Measurements from ENCODE around the gene THSD7B.

THSD7B gene

DNA sequence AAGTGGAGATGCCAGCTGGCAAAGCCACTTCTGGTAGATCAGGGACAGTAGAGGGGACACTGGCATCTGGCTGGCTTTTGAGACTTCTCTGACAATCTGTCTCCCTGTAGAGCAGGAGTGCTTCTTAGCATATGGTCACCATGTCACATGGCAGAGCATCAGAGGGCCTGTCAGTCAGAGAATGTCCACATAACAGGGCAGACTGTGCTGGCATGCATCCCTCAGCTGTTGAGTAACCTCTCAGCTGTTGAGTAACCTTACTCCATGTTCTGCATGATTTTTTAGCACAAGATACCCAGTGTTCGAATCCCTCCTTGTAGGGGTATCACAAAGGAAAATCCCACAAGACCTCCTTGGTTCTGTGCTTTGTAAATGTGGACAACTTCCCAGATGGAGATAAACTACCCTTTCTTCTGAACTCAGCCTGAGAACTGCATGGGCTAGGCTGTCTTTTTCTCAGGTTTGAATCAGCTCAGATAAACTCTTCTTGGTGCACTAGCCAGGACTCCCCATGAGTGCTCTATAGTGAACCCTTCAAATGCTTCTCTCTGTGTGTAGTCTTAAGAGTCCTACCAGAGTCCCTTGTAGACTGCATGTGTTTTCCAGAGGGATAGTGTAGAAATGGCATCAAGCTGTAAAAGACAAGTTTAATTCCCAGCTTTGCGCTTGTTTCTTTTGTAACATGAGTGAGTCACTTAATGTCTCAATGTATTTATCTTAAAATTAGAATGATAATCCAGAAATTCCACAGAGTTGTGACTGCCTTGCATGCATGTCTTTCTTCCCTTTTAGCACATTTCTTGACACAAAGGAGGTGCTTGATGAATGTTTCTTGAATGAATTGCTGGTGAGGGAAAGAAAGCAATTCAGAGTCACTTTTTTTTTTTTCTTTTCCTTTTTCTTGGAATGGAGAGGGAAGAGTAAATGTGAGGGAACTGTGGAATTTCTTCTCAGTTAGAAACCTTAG is 756.6 kb downstream of the THSD7B start:
- Histone ChIP-seq H3K4me1 (ENCODE audit: control insufficient read depth in 1 of 2, insufficient read depth in 2 of 2, low read length in 2 of 2) (no peaks in the 10 kb centered on the region), H3K36me3 (ENCODE audit: control insufficient read depth in 1 of 2, insufficient read depth in 2 of 2, low read length in 2 of 2) (no peaks in the 10 kb centered on the region), H3K4ac (ENCODE audit: low read depth, low read length) (no peak overlapping the region), H2AK5ac (ENCODE audit: low read length) (no peak overlapping the region), H4K8ac (ENCODE audit: low read depth, low read length) (no peak overlapping the region), H3K4me3 (ENCODE audit: low read depth, low read length) (no peak overlapping the region), H3K27ac (ENCODE audit: low read depth, low read length) (no peak overlapping the region), H3K79me1 (ENCODE audit: low read length) (no peaks in the 10 kb centered on the region), H3K79me2 (ENCODE audit: control insufficient read depth, insufficient read depth, low read length, poor library complexity) (no peaks in the 10 kb centered on the region), H3K18ac (ENCODE audit: low read length) (no peak overlapping the region), H2BK120ac (ENCODE audit: insufficient read depth, low read length, poor library complexity) (no peak overlapping the region), H3K9me3 (ENCODE audit: insufficient read depth, low read depth, low read length) (peaks cover 3% of the 10 kb centered on the region), H3K14ac (ENCODE audit: low read length) (no peak overlapping the region), H2BK5ac (ENCODE audit: low read depth, low read length, poor library complexity) (no peak overlapping the region), H2AFZ (ENCODE audit: insufficient read depth, low read length, poor library complexity) (no peak overlapping the region), H3K27me3 (ENCODE audit: insufficient read depth, low read length) (no peaks in the 10 kb centered on the region), H2BK12ac (ENCODE audit: low read length) (no peak overlapping the region), H3K4me2 (ENCODE audit: low read length) (no peak overlapping the region), H3K9ac (ENCODE audit: low read length) (no peak overlapping the region), H4K91ac (ENCODE audit: low read depth, low read length) (no peak overlapping the region), H3K23ac (ENCODE audit: low read length) (no peak overlapping the region), H4K12ac (ENCODE audit: low read depth, low read length) (no peak overlapping the region)
- WGBS (ENCODE audit: extremely low coverage, insufficient coverage, insufficient read length): no CpG with 5 or more reads among the region's 2 CpGs
- DNase-seq: no peak

DNA sequence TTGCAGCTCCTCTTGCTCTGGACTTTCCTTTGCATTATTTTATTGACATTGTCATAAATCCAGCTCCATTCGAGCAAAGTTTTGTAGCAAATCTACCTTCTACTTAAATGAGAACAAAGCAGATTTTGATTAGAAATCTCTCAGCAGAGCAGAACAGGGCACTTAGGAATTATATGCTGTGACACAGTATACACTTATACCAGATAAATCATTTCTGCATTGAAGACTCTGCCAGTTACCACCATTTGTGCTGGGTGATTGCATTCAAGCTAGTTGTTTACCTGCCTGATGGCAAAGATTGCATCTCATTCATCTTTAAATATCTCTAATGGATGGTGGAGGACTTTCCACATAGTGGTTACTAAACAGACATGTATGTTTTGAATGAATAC is 757.3 kb downstream of the THSD7B start:
- no peak overlapping the region for H4K12ac ChIP-seq (ENCODE audit: low read depth, low read length)
- no peak overlapping the region for H2AFZ ChIP-seq (ENCODE audit: insufficient read depth, low read length, poor library complexity)
- no peak overlapping the region for H2BK12ac ChIP-seq (ENCODE audit: low read length)
- H3K14ac ChIP-seq (ENCODE audit: low read length): no peak overlapping the region
- no peak overlapping the region for H3K4ac ChIP-seq (ENCODE audit: low read depth, low read length)
- no peak for DNase-seq
- H3K79me2 ChIP-seq (ENCODE audit: control insufficient read depth, insufficient read depth, low read length, poor library complexity): no peaks in the 10 kb centered on the region
- no peaks in the 10 kb centered on the region for H3K79me1 ChIP-seq (ENCODE audit: low read length)
- H3K27me3 ChIP-seq (ENCODE audit: insufficient read depth, low read length): no peaks in the 10 kb centered on the region
- peaks cover 3% of the 10 kb centered on the region for H3K9me3 ChIP-seq (ENCODE audit: insufficient read depth, low read depth, low read length)
- no peak overlapping the region for H4K8ac ChIP-seq (ENCODE audit: low read depth, low read length)
- H3K4me3 ChIP-seq (ENCODE audit: low read depth, low read length): no peak overlapping the region
- H3K4me1 ChIP-seq (ENCODE audit: control insufficient read depth in 1 of 2, insufficient read depth in 2 of 2, low read length in 2 of 2): no peaks in the 10 kb centered on the region
- H3K36me3 ChIP-seq (ENCODE audit: control insufficient read depth in 1 of 2, insufficient read depth in 2 of 2, low read length in 2 of 2): no peaks in the 10 kb centered on the region
- WGBS (ENCODE audit: extremely low coverage, insufficient coverage, insufficient read length): no CpG with 5 or more reads among the region's 1 CpG
- H2BK120ac ChIP-seq (ENCODE audit: insufficient read depth, low read length, poor library complexity): no peak overlapping the region
- no peak overlapping the region for H3K27ac ChIP-seq (ENCODE audit: low read depth, low read length)
- no peak overlapping the region for H3K18ac ChIP-seq (ENCODE audit: low read length)
- H3K23ac ChIP-seq (ENCODE audit: low read length): no peak overlapping the region
- H2BK5ac ChIP-seq (ENCODE audit: low read depth, low read length, poor library complexity): no peak overlapping the region
- H3K9ac ChIP-seq (ENCODE audit: low read length): no peak overlapping the region
- H2AK5ac ChIP-seq (ENCODE audit: low read length): no peak overlapping the region
- H3K4me2 ChIP-seq (ENCODE audit: low read length): no peak overlapping the region
- H4K91ac ChIP-seq (ENCODE audit: low read depth, low read length): no peak overlapping the region

DNA sequence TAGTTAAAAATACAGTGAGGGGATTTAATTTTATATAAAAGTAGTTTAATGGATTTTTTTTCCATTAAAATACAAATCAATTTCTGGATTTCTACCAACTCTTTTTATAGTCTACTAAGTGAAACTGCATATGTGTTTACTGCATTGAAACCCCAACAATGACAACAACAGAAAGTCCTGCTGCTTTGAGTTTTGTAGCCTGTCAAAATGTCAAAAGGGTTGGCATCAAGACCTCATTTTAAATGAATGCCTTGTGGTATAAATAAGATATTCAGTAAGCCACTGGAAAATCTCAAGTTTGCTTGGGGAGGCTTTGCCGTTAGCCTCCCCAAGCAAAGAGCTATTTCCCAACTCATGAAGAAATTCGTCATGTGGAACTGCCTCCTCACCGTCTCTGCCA is 758.6 kb downstream of the THSD7B start:
- Histone ChIP-seq H3K4me3 (ENCODE audit: low read depth, low read length) (no peak overlapping the region), H3K23ac (ENCODE audit: low read length) (no peak overlapping the region), H2BK12ac (ENCODE audit: low read length) (no peak overlapping the region), H3K14ac (ENCODE audit: low read length) (no peak overlapping the region), H3K79me2 (ENCODE audit: control insufficient read depth, insufficient read depth, low read length, poor library complexity) (no peaks in the 10 kb centered on the region), H3K4me1 (ENCODE audit: control insufficient read depth in 1 of 2, insufficient read depth in 2 of 2, low read length in 2 of 2) (no peaks in the 10 kb centered on the region), H4K91ac (ENCODE audit: low read depth, low read length) (no peak overlapping the region), H3K79me1 (ENCODE audit: low read length) (no peaks in the 10 kb centered on the region), H3K27ac (ENCODE audit: low read depth, low read length) (no peak overlapping the region), H3K4ac (ENCODE audit: low read depth, low read length) (no peak overlapping the region), H4K12ac (ENCODE audit: low read depth, low read length) (no peak overlapping the region), H3K4me2 (ENCODE audit: low read length) (no peak overlapping the region), H3K36me3 (ENCODE audit: control insufficient read depth in 1 of 2, insufficient read depth in 2 of 2, low read length in 2 of 2) (no peaks in the 10 kb centered on the region), H2AFZ (ENCODE audit: insufficient read depth, low read length, poor library complexity) (no peak overlapping the region), H2BK5ac (ENCODE audit: low read depth, low read length, poor library complexity) (no peak overlapping the region), H3K9me3 (ENCODE audit: insufficient read depth, low read depth, low read length) (no peaks in the 10 kb centered on the region), H3K9ac (ENCODE audit: low read length) (no peak overlapping the region), H2AK5ac (ENCODE audit: low read length) (no peak overlapping the region), H3K18ac (ENCODE audit: low read length) (no peak overlapping the region), H2BK120ac (ENCODE audit: insufficient read depth, low read length, poor library complexity) (no peak overlapping the region), H3K27me3 (ENCODE audit: insufficient read depth, low read length) (no peaks in the 10 kb centered on the region), H4K8ac (ENCODE audit: low read depth, low read length) (no peak overlapping the region)
- no peak for DNase-seq
- WGBS (ENCODE audit: extremely low coverage, insufficient coverage, insufficient read length): no CpG with 5 or more reads among the region's 3 CpGs

DNA sequence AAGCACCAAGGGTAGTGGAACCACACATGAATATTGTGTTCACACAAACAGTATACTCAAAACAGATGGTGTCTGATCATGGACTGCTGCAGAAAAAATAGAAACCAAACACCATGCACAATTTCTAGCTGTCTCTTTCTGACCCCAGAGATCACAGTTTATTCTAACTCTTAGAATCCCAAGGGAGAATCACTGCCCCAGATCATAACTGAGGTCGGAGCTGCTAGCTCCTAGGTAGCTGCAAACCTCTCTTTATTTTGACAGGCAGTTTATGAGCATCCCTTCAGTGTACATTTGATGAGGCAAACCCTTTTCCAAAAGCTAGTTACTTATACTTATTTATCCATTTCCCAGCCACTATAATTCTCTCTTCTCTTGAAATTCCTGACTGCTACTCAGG is 759.8 kb downstream of the THSD7B start:
- WGBS (ENCODE audit: extremely low coverage, insufficient coverage, insufficient read length): no CpG with 5 or more reads among the region's 1 CpG
- no peak overlapping the region for H3K9ac ChIP-seq (ENCODE audit: low read length)

More for the DNA sequence above, 759.8 kb downstream of the THSD7B start:
- Histone ChIP-seq H2BK12ac (ENCODE audit: low read length) (no peak overlapping the region), H3K18ac (ENCODE audit: low read length) (no peak overlapping the region), H2BK120ac (ENCODE audit: insufficient read depth, low read length, poor library complexity) (no peak overlapping the region), H2AK5ac (ENCODE audit: low read length) (no peak overlapping the region), H4K91ac (ENCODE audit: low read depth, low read length) (no peak overlapping the region), H3K79me1 (ENCODE audit: low read length) (no peaks in the 10 kb centered on the region), H4K12ac (ENCODE audit: low read depth, low read length) (no peak overlapping the region), H3K23ac (ENCODE audit: low read length) (no peak overlapping the region), H2AFZ (ENCODE audit: insufficient read depth, low read length, poor library complexity) (no peak overlapping the region), H4K8ac (ENCODE audit: low read depth, low read length) (no peak overlapping the region), H3K9me3 (ENCODE audit: insufficient read depth, low read depth, low read length) (no peaks in the 10 kb centered on the region), H3K36me3 (ENCODE audit: control insufficient read depth in 1 of 2, insufficient read depth in 2 of 2, low read length in 2 of 2) (no peaks in the 10 kb centered on the region), H2BK5ac (ENCODE audit: low read depth, low read length, poor library complexity) (no peak overlapping the region), H3K14ac (ENCODE audit: low read length) (no peak overlapping the region), H3K27ac (ENCODE audit: low read depth, low read length) (no peak overlapping the region), H3K27me3 (ENCODE audit: insufficient read depth, low read length) (no peaks in the 10 kb centered on the region), H3K79me2 (ENCODE audit: control insufficient read depth, insufficient read depth, low read length, poor library complexity) (no peaks in the 10 kb centered on the region), H3K4ac (ENCODE audit: low read depth, low read length) (no peak overlapping the region), H3K4me3 (ENCODE audit: low read depth, low read length) (no peak overlapping the region), H3K4me1 (ENCODE audit: control insufficient read depth in 1 of 2, insufficient read depth in 2 of 2, low read length in 2 of 2) (no peaks in the 10 kb centered on the region), H3K4me2 (ENCODE audit: low read length) (no peak overlapping the region)
- no peak for DNase-seq

All from trophoblast cell (in vitro differentiated cells and primary cell).